Lung (tissue), 12 donors: ENCODE results near the gene ZNF280C. TPM values are rescaled to one million over a fixed set of nuclear protein-coding genes. Genes with fewer than 3 reads are reported as not detected.

Experiments
- ATAC-seq: fragments of 200-7000 bp; cut with Tn5 transposase; one replicate; pipeline ENCODE4 v1.9.1; 2020; ENCODE audit warnings: moderate number of reproducible peaks; ENCODE audit not compliant: insufficient read depth, low FRiP score
- DNase-seq, 3 donors: peaks; one replicate each; pipeline ENCODE4 v3.0.0-alpha.2; 2013 to 2017
- H3K27ac ChIP-seq, 2 donors: one replicate each; pipeline ENCODE4 v1.5.1; 2013; ENCODE audit warnings: mild to moderate bottlenecking in 2 of 2, moderate library complexity in 2 of 2, control low read depth in 1 of 2, inconsistent platforms in 1 of 2, low read depth in 1 of 2, low read length in 1 of 2
- H3K27me3 ChIP-seq, 3 donors: one replicate each; pipeline ENCODE4 v1.5.1; 2013; ENCODE audit warnings: low read length in 2 of 3; ENCODE audit not compliant: control insufficient read depth in 3 of 3, insufficient read depth in 3 of 3
- H3K36me3 ChIP-seq, 4 donors: one replicate each; pipeline ENCODE4 v1.5.1; 2013; ENCODE audit warnings: low read length in 4 of 4, mild to moderate bottlenecking in 1 of 4, moderate library complexity in 1 of 4; ENCODE audit not compliant: control insufficient read depth in 4 of 4, insufficient read depth in 4 of 4
- H3K4me1 ChIP-seq, 5 donors: one replicate each; pipeline ENCODE4 v1.5.1; 2013; ENCODE audit warnings: low read length in 5 of 5, mild to moderate bottlenecking in 2 of 5, moderate library complexity in 1 of 5; ENCODE audit not compliant: control insufficient read depth in 5 of 5, insufficient read depth in 5 of 5
- H3K4me3 ChIP-seq: one replicate; pipeline ENCODE4 v1.5.1; 2013; ENCODE audit warnings: mild to moderate bottlenecking, control low read depth, moderate library complexity
- H3K9ac ChIP-seq, 2 donors: one replicate each; pipeline ENCODE4 v1.5.1; 2013; ENCODE audit warnings: low read length in 2 of 2, control low read depth in 1 of 2; ENCODE audit not compliant: insufficient read depth in 1 of 2
- H3K9me3 ChIP-seq, 4 donors: one replicate each; pipeline ENCODE4 v1.5.1; 2013; ENCODE audit warnings: low read length in 3 of 4, mild to moderate bottlenecking in 1 of 4, moderate library complexity in 1 of 4; ENCODE audit not compliant: control insufficient read depth in 4 of 4, insufficient read depth in 3 of 4
- CTCF ChIP-seq: IDR thresholded peaks from 2 replicates; pipeline ENCODE4 v1.5.1; 2012; ENCODE audit warnings: mild to moderate bottlenecking; ENCODE audit errors: control extremely low read depth, extremely low read depth
- WGBS, 2 donors: extraction: QIAGEN DNeasy Blood & Tissue Kit; methylation state at CpG; one replicate each; pipeline ENCODE4 v1.1.7; 2013; 5-methylcytosine and 5-hydroxymethylcytosine counted together
- polyA plus RNA-seq, 2 donors: library from polyadenylated mRNA; stranded (reverse); fragments of 200-250 nt; gene quantifications; one replicate each; pipeline ENCODE4 v1.2.1, GENCODE V29; 2013
- total RNA-seq, 2 donors: library from RNA; depleted of rRNA in 1 of 2; stranded (reverse); fragments of >200 nt in 1 of 2; gene quantifications; one replicate each; pipeline ENCODE4 v1.2.1, GENCODE V29; 2014 to 2021
- donor health status: control.
- donor health status: control.
- donor health status: Bipolar disorder and iron deficiency.
- donor health status: healthy.
- donor health status: DM: yes; HTN: yes; CAD: no.

Gene ZNF280C
- total and polyA plus RNA-seq, 4 donors: 1.2 to 7.3 (median 2.5) TPM

DNA sequence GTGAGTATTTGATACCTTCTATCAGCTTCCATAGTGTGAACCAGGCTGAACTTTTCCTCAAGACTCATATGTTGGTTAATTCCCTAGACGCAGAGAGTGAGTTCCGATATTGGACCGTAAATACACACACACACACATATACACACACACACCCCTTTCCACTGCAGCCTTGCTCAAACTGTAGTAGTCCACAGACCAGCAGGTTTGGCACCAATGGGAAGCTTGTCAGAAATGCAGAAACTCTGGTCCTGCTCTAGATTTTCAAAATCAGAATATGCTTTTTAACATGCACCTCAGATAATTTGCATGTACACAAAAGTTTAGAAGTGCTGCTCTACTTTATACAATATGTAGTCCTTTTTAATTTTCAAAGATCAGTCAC is 27.6 kb upstream of the ZNF280C start:
- Histone ChIP-seq H3K4me3 (no peak overlapping the region), H3K9me3 (no peaks in the 10 kb centered on the region), H3K4me1 (no peaks in the 10 kb centered on the region), H3K36me3 (no peaks in the 10 kb centered on the region), H3K9ac (no peak overlapping the region), H3K27ac (no peak overlapping the region), H3K27me3 (peaks cover 0 to 3% (median 3%) of the 10 kb centered on the region in 3 donors)
- no peak for DNase-seq
- WGBS, 2 donors: 83 to 89% methylated on average over 3 of the region's 3 CpGs
- no peak for ATAC-seq
- TF ChIP-seq CTCF: no peak

GRCh38 chrX:130295519-130296296 is 27.0 kb upstream of the ZNF280C start:
- H3K27ac ChIP-seq: no peak overlapping the region
- ATAC-seq: no peak
- WGBS, 2 donors: 51 to 82% methylated on average over 5 of the region's 5 CpGs
- H3K27me3 ChIP-seq: peaks cover 0 to 3% (median 3%) of the 10 kb centered on the region in 3 donors
- no peak overlapping the region for H3K9ac ChIP-seq
- DNase-seq: no peak
- H3K9me3 ChIP-seq: no peaks in the 10 kb centered on the region
- H3K36me3 ChIP-seq: no peaks in the 10 kb centered on the region
- no peak for TF ChIP-seq CTCF
- no peak overlapping the region for H3K4me3 ChIP-seq
- no peaks in the 10 kb centered on the region for H3K4me1 ChIP-seq

GRCh38 chrX:130287071-130287770 is 18.5 kb upstream of the ZNF280C start:
- H3K36me3 ChIP-seq: no peaks in the 10 kb centered on the region
- ATAC-seq (no peak), DNase-seq (no peak)
- peaks cover 0 to 2% (median 0%) of the 10 kb centered on the region in 3 donors for H3K27me3 ChIP-seq
- no peak overlapping the region for H3K9ac ChIP-seq
- H3K9me3 ChIP-seq: no peaks in the 10 kb centered on the region
- 70 to 96% methylated on average over 9 to 11 of the region's 11 CpGs for WGBS, 2 donors
- H3K4me3 ChIP-seq: no peak overlapping the region
- no peak overlapping the region for H3K27ac ChIP-seq
- TF ChIP-seq CTCF: no peak
- no peaks in the 10 kb centered on the region for H3K4me1 ChIP-seq
